HuH-7.5 (cell line): ENCODE results near the gene LACRT.
"Not testable (repeated sequence)": the region's sequence is repeated elsewhere in the genome, so short reads cannot be mapped to it uniquely, and the experiment has no call there.

Experiments
- DNase-seq: peaks from one replicate; pipeline ENCODE4 v3.0.0; 2011; ENCODE audit warnings: low spot score

LACRT gene

GRCh38 chr12:54639112-54639511 lies 4.4 kb upstream of the LACRT start:
- not testable (repeated sequence) for DNase-seq

GRCh38 chr12:54631988-54632728 lies 2.5 kb downstream of the LACRT start:
- no peak for DNase-seq

- DNase-seq = no peak
These were observed 3.1 kb downstream of the LACRT start for GRCh38 chr12:54631551-54631950.

- DNase-seq = no peak
These were observed 4.8 kb downstream of the LACRT start for GRCh38 chr12:54629925-54630324.

GRCh38 chr12:54628186-54628846 lies 6.4 kb downstream of the LACRT start:
- DNase-seq = no peak

- no peak for DNase-seq
These were observed 7.4 kb downstream of the LACRT start for GRCh38 chr12:54627304-54627703.

GRCh38 chr12:54625598-54625997 lies 9.1 kb downstream of the LACRT start:
- DNase-seq = no peak

GRCh38 chr12:54624315-54625279 lies 10.1 kb downstream of the LACRT start:
- DNase-seq = no peak

- no peak for DNase-seq
These were observed 12.1 kb downstream of the LACRT start for GRCh38 chr12:54622463-54623183.

- no peak for DNase-seq
These were observed 17.6 kb downstream of the LACRT start for GRCh38 chr12:54616933-54617680.

GRCh38 chr12:54612225-54612750 lies 22.4 kb downstream of the LACRT start:
- no peak for DNase-seq

- DNase-seq = no peak
These were observed 23.0 kb downstream of the LACRT start for GRCh38 chr12:54611715-54612149.

GRCh38 chr12:54608769-54609168 lies 25.9 kb downstream of the LACRT start:
- DNase-seq = no peak

GRCh38 chr12:54608156-54608555 lies 26.5 kb downstream of the LACRT start:
- DNase-seq = no peak

GRCh38 chr12:54606556-54606955 lies 28.1 kb downstream of the LACRT start:
- no peak for DNase-seq

GRCh38 chr12:54605138-54605970 lies 29.3 kb downstream of the LACRT start:
- no peak for DNase-seq

GRCh38 chr12:54604436-54604835 lies 30.3 kb downstream of the LACRT start:
- DNase-seq = no peak

GRCh38 chr12:54603872-54604271 lies 30.8 kb downstream of the LACRT start:
- no peak for DNase-seq

- peak; percentile 68 for DNase-seq
These were observed 31.4 kb downstream of the LACRT start for GRCh38 chr12:54603173-54603814.
